ENCODE data around the gene PNISR.

The PNISR gene

DNA sequence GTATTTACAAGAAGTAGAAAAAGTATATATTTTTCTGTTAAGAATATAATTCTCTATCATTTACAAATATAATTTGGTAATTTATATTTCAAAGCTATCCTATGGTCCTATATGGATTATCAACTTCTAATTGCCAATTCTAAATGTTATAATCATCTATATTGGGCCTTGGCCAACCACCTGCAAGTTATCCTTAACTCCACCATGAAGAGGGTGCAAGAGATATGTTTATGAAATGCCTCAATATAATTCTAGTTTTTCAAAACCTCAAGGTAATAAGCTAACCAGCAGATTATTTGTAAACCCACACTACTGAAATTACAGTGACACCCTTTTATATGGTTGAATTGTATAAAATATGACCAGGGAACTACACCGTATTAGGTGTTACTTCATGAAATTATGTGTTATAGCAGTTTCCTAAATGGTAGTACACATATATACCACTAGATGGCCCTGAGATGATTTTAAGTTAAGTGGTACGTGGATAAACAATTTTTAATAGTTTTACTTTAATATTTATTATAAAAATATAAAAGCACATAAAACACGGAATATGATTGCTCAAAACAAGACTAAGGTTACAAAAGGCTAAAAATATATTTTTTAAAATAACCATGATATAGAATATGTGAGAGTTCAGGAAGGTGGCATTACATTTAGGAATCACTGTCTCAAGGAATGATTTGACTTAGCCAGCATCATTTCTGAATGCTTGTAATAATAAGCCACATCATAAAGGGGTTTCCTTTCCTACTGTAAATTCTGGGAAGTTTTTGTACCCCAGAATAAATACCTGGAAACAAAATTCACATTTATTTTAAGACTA, 9.8 kb upstream of the PNISR start:
- peak; percentile 47 for DNase-seq (ENCODE audit: low read depth)
- no peak overlapping the region for H3K4me3 ChIP-seq (ENCODE audit: low read length)
- TF ChIP-seq, protein P1, sequence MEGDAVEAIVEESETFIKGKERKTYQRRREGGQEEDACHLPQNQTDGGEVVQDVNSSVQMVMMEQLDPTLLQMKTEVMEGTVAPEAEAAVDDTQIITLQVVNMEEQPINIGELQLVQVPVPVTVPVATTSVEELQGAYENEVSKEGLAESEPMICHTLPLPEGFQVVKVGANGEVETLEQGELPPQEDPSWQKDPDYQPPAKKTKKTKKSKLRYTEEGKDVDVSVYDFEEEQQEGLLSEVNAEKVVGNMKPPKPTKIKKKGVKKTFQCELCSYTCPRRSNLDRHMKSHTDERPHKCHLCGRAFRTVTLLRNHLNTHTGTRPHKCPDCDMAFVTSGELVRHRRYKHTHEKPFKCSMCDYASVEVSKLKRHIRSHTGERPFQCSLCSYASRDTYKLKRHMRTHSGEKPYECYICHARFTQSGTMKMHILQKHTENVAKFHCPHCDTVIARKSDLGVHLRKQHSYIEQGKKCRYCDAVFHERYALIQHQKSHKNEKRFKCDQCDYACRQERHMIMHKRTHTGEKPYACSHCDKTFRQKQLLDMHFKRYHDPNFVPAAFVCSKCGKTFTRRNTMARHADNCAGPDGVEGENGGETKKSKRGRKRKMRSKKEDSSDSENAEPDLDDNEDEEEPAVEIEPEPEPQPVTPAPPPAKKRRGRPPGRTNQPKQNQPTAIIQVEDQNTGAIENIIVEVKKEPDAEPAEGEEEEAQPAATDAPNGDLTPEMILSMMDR (IDR thresholded peaks at IDR 0.05; ENCODE audit: insufficient read depth, low read depth, low read length, missing control alignments), result peak; percentile 37

- TF ChIP-seq, protein P1 (IDR thresholded peaks at IDR 0.05; ENCODE audit: insufficient read depth, low read depth, low read length, missing control alignments), result no peak
- no peak for DNase-seq (ENCODE audit: low read depth)
- H3K4me3 ChIP-seq (ENCODE audit: low read length), result no peak overlapping the region
These were observed 7.8 kb upstream of the PNISR start for GRCh38 chr6:99432877-99433276.

DNA sequence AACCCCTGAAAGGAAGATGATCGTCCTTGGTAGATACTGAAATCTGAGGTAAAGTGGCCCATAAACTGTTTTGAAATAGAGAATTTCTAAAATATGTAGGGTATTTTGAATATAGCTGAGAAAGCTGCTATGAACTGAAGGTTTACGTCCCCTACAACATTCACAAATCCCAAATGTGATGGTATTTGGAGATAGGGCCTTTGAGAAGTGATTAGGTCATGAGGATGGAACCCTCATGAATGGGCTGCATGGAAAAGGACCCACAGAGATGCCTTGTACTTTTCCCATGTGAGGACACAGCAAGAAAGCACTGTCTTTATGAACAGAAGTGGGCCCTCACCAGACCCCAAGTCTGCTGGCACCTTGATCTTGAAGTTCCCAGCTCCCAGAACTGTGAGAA, 6.8 kb upstream of the PNISR start:
- no peak overlapping the region for H3K4me3 ChIP-seq (ENCODE audit: low read length)
- TF ChIP-seq, protein P1 (IDR thresholded peaks at IDR 0.05; ENCODE audit: insufficient read depth, low read depth, low read length, missing control alignments), result no peak
- no peak for DNase-seq (ENCODE audit: low read depth)

DNA sequence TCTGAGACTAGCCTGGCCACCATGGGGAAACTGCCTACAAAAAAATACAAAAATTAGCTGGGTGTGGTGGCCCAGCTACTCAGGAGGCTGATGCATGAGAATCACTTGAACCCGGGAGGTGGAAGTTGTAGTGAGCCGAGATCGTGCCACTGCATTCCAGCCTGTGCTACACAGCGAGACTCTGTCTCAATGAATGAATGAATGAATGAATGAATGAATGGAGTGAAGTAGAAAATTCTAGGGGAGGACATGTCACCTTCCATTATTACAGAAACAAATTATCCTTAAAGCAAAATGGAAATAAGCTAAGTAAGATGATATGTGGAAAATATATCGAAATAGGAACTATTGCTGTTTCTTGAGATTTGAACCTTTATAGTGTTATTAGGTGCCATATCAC, 2.9 kb upstream of the PNISR start:
- no peak for DNase-seq (ENCODE audit: low read depth)
- H3K4me3 ChIP-seq (ENCODE audit: low read length), result no peak overlapping the region
- TF ChIP-seq, protein P1 (IDR thresholded peaks at IDR 0.05; ENCODE audit: insufficient read depth, low read depth, low read length, missing control alignments), result no peak

GRCh38 chr6:99426451-99426757, 1.3 kb upstream of the PNISR start:
- no peak for DNase-seq (ENCODE audit: low read depth)
- TF ChIP-seq, protein P1 (IDR thresholded peaks at IDR 0.05; ENCODE audit: insufficient read depth, low read depth, low read length, missing control alignments), result no peak
- H3K4me3 ChIP-seq (ENCODE audit: low read length), result peak overlapping the region; percentile 87

DNA sequence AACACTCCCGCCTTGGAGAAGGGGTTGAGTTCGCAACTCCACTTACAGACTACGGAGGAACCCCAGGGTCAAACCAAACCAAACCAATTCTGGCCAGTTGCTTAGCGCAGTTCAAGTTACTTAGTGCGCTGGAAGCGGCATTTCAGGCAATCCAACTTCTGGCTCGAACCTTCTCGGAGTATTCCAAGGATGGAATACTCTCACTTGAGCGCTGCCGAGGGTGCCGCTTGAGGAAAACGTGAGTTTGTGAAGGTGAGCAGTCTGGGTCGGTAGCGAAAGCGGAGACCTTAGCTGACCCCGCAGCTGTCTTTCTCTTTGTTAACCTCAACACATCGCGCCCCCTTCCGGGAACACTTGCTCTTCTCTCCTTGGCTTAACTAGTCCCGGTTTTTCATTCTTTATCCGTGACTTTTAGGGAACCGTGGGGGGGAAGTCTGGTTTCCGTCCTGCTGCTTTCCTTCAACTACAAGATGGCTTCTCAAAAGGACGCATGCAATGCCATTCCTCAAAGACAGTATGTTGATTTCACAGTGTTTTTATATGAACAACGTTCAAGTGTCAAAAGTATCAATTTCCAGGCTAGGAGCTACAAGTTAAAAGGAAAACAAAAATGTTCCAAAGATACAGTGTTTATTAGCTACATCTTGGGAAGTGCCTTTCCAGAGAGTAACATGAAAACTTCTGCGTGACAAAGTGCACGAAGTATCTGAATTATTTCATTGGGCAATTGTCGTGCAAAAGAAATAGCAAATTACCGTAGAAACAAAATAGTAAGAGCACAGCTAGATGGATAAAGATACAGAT, 741 bp upstream of the PNISR start:
- peak; percentile 76 for DNase-seq (ENCODE audit: low read depth)
- peak overlapping the region; percentile 87 for H3K4me3 ChIP-seq (ENCODE audit: low read length)
- TF ChIP-seq, protein P1 (IDR thresholded peaks at IDR 0.05; ENCODE audit: insufficient read depth, low read depth, low read length, missing control alignments), result peak; percentile 24

All from epithelial cell of esophagus (primary cell).